Upper lobe of left lung (tissue), 6 donors: ENCODE measurements around the gene CCDC106. TPM values are rescaled to one million over a fixed set of nuclear protein-coding genes. Genes with fewer than 3 reads are reported as not detected.
A peak's percentile ranks its signal among the peaks of the same experiment; 100 is the strongest.

Experiments
- ATAC-seq, 2 donors: fragments of 200-7000 bp; cut with Tn5 transposase; one replicate each; pipeline ENCODE4 v1.9.1; 2022; ENCODE audit warnings: mild to moderate bottlenecking in 2 of 2, moderate library complexity in 2 of 2; ENCODE audit not compliant: low FRiP score in 2 of 2
- DNase-seq, 2 donors: peaks; one replicate each; pipeline ENCODE4 v3.0.0-alpha.2; 2019 to 2020
- H3K27ac ChIP-seq, 4 donors: fragments of 200-600 bp; sonication (generic); one replicate each; pipeline ENCODE4 v1.5.1; 2016 to 2019
- H3K27me3 ChIP-seq, 4 donors: fragments of 200-600 bp; sonication (generic); one replicate each; pipeline ENCODE4 v1.5.1; 2017 to 2019
- H3K36me3 ChIP-seq, 4 donors: fragments of 200-600 bp; sonication (generic); one replicate each; pipeline ENCODE4 v1.5.1; 2016 to 2019
- H3K4me1 ChIP-seq, 4 donors: fragments of 200-600 bp; sonication (generic); one replicate each; pipeline ENCODE4 v1.5.1; 2018 to 2019
- H3K4me3 ChIP-seq, 4 donors: fragments of 200-600 bp; sonication (generic); one replicate each; pipeline ENCODE4 v1.5.1; 2017 to 2019; ENCODE audit warnings: mild to moderate bottlenecking in 2 of 4, moderate library complexity in 1 of 4
- H3K9me3 ChIP-seq, 4 donors: fragments of 200-600 bp; sonication (generic); one replicate each; pipeline ENCODE4 v1.5.1; 2018 to 2019
- EP300 ChIP-seq, 4 donors: sonication (generic); formaldehyde crosslinking; IDR thresholded peaks; one replicate each; pipeline ENCODE4 v1.5.1; 2017; ENCODE audit warnings: antibody characterized with exemption in 4 of 4, control low read depth in 2 of 4
- POLR2A ChIP-seq, 4 donors: fragments of 450-650 bp; IDR thresholded peaks; one replicate each; pipeline ENCODE4 v1.5.1; 2016 to 2017; ENCODE audit warnings: antibody characterized with exemption in 4 of 4, mild to moderate bottlenecking in 2 of 4
- POLR2AphosphoS5 ChIP-seq, 2 donors: sonication (generic); formaldehyde crosslinking; IDR thresholded peaks; one replicate each; pipeline ENCODE4 v1.5.1; 2017; ENCODE audit warnings: antibody characterized with exemption in 2 of 2
- WGBS, 2 donors: methylation state at CpG; one replicate each; pipeline ENCODE4 v1.1.5; 2017 to 2018; 5-methylcytosine and 5-hydroxymethylcytosine counted together
- total RNA-seq, 6 donors: library from RNA; depleted of rRNA in 4 of 6; stranded (reverse); fragments of >200 nt in 4 of 6; gene quantifications; one replicate each; pipeline versions ENCODE4 v1.1.0 to v1.2.1, GENCODE V29; 2016 to 2021
- TF ChIP-seq, protein P1 (sequence below), 6 experiments: fragments of 450-650 bp in 4 of 6; fragments of 200-600 bp in 2 of 6; sonication (generic) in 2 of 6; IDR thresholded peaks; one replicate each; pipeline ENCODE4 v1.5.1; 2016 to 2019; ENCODE audit warnings: antibody characterized with exemption in 6 of 6
- donor health status: DM: no; HTN: no; CAD: no; lungs with moderate emphysema.
- donor health status: DM: no; HTN: yes; CAD: no; lungs with severe emphysema.

CCDC106 gene
- total RNA-seq, 6 donors from 2014 or later: 15.3 to 44.0 (median 17.1) TPM

DNA sequence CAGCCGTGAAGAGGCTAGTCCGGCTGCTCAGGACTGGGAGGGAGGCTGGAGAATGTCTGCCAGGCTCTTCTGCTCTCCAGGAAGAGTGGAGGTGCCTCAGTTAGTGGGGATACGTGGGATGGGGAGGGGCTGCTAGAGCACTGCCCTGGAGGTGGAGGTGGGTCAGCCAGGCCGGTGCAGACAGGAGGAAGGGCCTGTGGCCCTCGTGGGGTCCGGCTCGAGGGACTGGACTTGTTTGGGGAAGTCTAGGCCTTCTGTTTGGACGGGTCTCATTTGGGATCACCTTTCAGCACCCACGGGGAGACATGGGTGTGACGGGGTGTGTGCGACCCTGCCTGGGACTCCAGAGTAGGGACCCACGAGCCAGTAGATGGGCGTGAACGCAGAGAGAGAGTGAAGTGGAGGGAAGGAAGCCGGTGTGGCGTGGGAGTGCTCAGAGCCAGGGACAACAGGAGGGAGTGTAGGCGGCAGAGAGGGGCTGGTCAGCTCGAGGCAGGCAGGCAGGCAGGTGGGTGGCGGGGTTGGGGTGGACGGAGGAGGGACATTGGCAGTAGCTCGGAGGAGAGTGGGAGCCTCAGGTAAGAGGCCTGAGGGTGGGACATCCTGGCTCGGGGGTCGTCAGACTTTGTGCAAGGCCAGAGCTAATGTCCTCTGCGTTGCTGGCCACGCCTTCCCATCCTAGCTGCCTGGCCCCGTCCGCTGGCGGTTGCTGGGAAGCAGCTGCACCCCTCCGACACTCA lies 38.5 kb downstream of the CCDC106 start:
- H3K9me3 ChIP-seq: no peaks in the 10 kb centered on the region
- peaks cover 32 to 95% (median 59%) of the 10 kb centered on the region in 4 donors for H3K36me3 ChIP-seq
- no peak overlapping the region for H3K4me3 ChIP-seq
- no peaks in the 10 kb centered on the region for H3K27me3 ChIP-seq
- 90 to 91% methylated on average over 27 to 29 of the region's 29 CpGs for WGBS, 2 donors
- TF ChIP-seq POLR2AphosphoS5 (IDR thresholded peaks at IDR 0.05): no peak
- TF ChIP-seq POLR2A (IDR thresholded peaks at IDR 0.05): no peak
- TF ChIP-seq, protein P1, sequence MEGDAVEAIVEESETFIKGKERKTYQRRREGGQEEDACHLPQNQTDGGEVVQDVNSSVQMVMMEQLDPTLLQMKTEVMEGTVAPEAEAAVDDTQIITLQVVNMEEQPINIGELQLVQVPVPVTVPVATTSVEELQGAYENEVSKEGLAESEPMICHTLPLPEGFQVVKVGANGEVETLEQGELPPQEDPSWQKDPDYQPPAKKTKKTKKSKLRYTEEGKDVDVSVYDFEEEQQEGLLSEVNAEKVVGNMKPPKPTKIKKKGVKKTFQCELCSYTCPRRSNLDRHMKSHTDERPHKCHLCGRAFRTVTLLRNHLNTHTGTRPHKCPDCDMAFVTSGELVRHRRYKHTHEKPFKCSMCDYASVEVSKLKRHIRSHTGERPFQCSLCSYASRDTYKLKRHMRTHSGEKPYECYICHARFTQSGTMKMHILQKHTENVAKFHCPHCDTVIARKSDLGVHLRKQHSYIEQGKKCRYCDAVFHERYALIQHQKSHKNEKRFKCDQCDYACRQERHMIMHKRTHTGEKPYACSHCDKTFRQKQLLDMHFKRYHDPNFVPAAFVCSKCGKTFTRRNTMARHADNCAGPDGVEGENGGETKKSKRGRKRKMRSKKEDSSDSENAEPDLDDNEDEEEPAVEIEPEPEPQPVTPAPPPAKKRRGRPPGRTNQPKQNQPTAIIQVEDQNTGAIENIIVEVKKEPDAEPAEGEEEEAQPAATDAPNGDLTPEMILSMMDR (IDR thresholded peaks at IDR 0.05): no peak
- TF ChIP-seq EP300 (IDR thresholded peaks at IDR 0.05): no peak
- ATAC-seq (no peak), DNase-seq (no peak)
- H3K27ac ChIP-seq: no peak overlapping the region
- peaks cover 11 to 32% (median 15%) of the 10 kb centered on the region in 4 donors for H3K4me1 ChIP-seq

DNA sequence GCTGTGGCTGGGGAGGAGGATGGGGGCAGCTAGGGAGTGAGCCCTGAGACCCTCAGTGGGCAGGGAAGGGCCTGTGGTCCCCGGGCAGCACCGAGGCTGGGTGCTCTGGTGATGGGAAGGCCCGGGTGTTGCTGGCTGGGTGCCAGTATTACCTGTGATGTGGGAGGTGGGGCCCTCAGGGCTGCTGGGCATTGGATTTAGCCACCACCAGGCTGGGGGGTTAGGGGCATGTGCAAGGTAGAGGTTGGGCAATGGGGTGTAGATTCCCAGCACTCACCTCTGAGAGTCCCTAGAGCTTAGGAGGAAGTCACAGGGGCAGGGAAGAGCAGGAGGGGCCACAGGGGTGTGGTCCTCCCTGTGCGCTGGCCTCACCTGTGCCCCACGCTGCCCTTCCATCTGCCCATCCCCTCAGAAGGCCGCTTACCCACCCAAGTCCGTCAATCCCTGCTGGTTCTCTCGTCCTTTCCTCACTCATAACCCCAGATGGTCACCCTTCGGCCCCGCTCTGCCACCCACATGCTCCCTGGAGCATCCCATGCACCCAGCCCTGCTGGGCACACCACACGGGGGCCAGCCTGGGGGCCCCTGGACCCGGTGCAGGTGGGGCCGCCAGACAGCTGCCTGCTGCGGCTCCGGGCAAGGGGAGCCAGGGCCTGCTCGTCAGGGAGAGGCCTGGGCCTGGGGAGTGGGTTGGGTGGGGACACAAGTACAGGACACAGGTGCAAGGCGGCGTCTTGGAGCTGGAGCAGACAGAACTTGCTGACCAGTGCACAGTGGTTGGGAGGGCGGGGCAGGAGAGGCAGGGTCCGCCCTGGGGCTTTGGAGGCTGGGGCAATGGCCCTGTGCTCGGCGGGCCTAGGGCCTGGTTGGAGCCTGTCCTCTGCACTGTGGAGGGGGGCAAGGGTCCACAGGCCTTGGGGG lies 39.5 kb downstream of the CCDC106 start:
- 93 to 94% methylated on average over 19 to 22 of the region's 22 CpGs for WGBS, 2 donors
- H3K9me3 ChIP-seq: no peaks in the 10 kb centered on the region
- H3K4me1 ChIP-seq: peaks cover 11 to 27% (median 15%) of the 10 kb centered on the region in 4 donors
- H3K27me3 ChIP-seq: no peaks in the 10 kb centered on the region
- no peak overlapping the region for H3K4me3 ChIP-seq
- H3K36me3 ChIP-seq: peaks cover 37 to 95% (median 69%) of the 10 kb centered on the region in 4 donors
- no peak overlapping the region for H3K27ac ChIP-seq
- TF ChIP-seq, protein P1 (IDR thresholded peaks at IDR 0.05): no peak
- no peak for TF ChIP-seq POLR2A (IDR thresholded peaks at IDR 0.05)
- TF ChIP-seq EP300 (IDR thresholded peaks at IDR 0.05): no peak
- no peak for TF ChIP-seq POLR2AphosphoS5 (IDR thresholded peaks at IDR 0.05)
- no peak for ATAC-seq
- DNase-seq: peak in 1 of 2 donors; percentile 56

DNA sequence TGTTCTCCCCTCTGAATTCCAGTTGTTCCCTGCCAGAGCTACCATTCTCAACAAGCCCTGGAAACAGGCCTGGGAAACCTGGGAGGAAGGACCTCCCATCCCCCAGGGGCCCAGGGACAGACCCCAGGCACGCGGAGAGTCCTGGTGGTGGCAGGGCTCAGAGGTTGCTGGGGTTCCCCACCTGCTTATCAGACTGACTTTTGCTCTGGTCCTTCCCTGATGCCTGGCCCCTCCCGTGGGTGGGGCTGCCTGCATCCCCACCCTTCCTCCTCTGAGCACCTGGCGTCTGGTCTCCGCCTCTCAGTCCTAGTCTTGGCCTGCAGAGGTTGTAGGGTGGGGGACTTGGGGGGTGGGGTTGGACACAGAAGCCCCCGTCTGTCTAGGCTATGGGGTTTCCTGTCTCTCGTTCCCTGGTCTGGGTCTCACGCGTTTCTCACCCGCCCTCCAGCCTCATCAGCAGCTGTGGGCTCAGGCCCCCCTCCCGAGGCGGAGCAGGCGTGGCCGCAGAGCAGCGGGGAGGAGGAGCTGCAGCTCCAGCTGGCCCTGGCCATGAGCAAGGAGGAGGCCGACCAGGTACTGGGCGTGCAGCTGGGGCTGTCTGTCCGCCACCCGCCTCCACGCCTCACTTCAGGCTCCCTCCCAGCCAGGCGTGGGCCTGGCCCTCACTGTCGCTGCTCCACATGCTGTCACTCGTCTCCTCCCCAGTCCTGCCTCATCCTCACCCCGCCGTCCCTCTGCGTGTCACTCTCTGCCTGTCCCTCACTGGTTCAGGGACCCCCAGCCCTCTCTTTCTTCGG lies 40.6 kb downstream of the CCDC106 start:
- Histone ChIP-seq H3K27ac (no peak overlapping the region), H3K4me1 (peaks cover 11 to 27% (median 12%) of the 10 kb centered on the region in 4 donors), H3K27me3 (no peaks in the 10 kb centered on the region), H3K9me3 (no peaks in the 10 kb centered on the region), H3K36me3 (peaks cover 47 to 96% (median 80%) of the 10 kb centered on the region in 4 donors), H3K4me3 (no peak overlapping the region)
- WGBS, 2 donors: 79 to 83% methylated on average over 24 to 27 of the region's 27 CpGs
- ATAC-seq (no peak), DNase-seq (peak in 1 of 2 donors; percentile 69)
- TF ChIP-seq EP300 (IDR thresholded peaks at IDR 0.05) (no peak), POLR2A (IDR thresholded peaks at IDR 0.05) (no peak)

DNA sequence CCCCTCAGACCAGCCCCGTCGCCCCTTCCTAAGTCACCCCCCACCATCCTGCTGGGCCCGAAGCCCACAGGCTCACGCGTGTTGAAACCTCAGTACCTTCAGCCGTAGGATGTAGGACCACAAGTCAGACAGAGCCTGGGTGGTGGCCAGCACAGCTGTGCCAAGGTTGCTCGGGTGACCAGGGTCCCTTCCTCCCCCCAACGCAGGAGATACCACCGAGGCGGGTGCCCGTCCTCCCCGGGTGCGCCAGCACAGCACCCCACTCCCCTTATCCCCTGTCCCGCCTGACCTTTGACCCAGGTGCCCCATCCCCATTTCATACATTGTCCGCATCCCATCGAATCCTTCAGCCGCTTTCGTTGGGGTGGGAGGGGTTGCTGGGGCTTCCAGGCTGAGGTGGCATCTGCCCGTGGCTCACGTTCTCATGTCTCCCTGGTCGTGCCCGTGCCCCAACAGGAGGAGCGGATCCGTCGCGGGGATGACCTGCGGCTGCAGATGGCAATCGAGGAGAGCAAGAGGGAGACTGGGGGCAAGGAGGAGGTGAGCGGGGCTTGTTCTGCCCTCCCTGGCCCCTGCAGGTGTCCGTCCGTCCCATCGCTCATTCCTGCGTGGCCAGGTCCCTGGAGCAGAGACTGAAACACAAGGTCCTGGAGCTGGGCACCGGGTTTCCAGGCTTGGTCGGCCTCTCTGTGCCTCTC lies 41.5 kb downstream of the CCDC106 start:
- Histone ChIP-seq H3K4me1 (peaks cover 6 to 21% (median 7%) of the 10 kb centered on the region in 4 donors), H3K27me3 (no peaks in the 10 kb centered on the region), H3K36me3 (peaks cover 49 to 99% (median 87%) of the 10 kb centered on the region in 4 donors), H3K4me3 (no peak overlapping the region), H3K27ac (no peak overlapping the region), H3K9me3 (no peaks in the 10 kb centered on the region)
- no peak for TF ChIP-seq POLR2AphosphoS5 (IDR thresholded peaks at IDR 0.05)
- TF ChIP-seq EP300 (IDR thresholded peaks at IDR 0.05): no peak
- no peak for TF ChIP-seq POLR2A (IDR thresholded peaks at IDR 0.05)
- TF ChIP-seq, protein P1 (IDR thresholded peaks at IDR 0.05): no peak
- peak in 1 of 2 donors; percentile 61 for DNase-seq
- 94 to 96% methylated on average over 27 to 30 of the region's 35 CpGs for WGBS, 2 donors
- no peak for ATAC-seq
